OCI-LY7 (cell line): ENCODE data around the gene ISY1.

Experiments
- CTCF ChIP-seq: fragments of 200-600 bp; sonication (generic); conservative IDR thresholded peaks from 2 replicates; pipeline ENCODE4 v1.5.1; 2014; ENCODE audit warnings: mild to moderate bottlenecking, antibody characterized with exemption, low read length, moderate library complexity, mixed read lengths
- EZH2phosphoT487 ChIP-seq: fragments of 200-600 bp; sonication (generic); IDR thresholded peaks from 2 replicates; pipeline ENCODE4 v1.6.1; 2018; ENCODE audit warnings: low read depth, borderline replicate concordance, mild to moderate bottlenecking, mixed run types, antibody characterized with exemption, low read length, moderate library complexity, mixed read lengths

DNA sequence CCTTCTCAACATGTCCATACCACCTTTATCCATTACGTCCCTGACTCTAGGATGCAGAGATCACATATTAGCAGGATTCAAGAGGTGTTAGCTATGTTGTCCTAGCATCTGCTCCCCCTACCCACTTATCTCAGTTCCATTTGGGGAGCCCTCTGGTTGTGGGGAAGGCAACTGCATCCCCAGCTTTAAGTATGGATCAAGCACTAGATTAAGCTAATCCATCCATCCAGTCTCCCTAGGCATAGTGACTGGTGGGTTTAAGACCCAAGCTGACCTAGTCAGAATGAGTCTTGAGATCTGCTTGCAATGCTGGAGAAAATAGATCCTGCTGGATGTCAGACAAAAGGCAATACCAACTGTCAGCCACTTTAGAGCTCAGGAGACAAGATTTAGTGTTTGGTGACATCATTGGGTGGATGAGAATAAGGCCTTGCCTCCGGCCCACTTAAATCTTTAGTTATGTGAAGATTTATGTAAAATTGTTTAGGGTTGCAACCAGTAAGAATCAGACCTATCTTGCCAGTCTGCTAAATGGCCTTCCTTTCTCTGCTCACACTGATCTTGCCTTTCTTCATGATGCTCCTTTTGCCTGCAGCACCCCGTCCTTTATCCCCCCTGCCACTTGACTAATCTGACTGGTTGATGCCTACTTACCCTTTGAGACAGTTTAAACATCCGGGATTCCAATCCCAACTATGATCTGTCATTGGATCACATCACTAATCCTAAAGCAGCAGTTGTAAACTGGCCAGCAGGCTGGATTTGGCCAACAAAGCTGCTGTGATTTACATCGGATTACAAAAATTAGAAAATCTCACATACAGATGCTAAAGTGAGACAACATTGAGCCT, 2.1 kb upstream of the ISY1 start:
- TF ChIP-seq EZH2phosphoT487 (no peak), CTCF (peak; percentile 70)
